Islet precursor cell (in vitro differentiated cells): Measurements from ENCODE around the gene UNC13D.
"Not testable (repeated sequence)": the region's sequence is repeated elsewhere in the genome, so short reads cannot be mapped to it uniquely, and the experiment has no call there.

Experiments
- DNase-seq: peaks from one replicate; pipeline ENCODE4 v3.0.0-alpha.2; 2018

The UNC13D gene

DNA sequence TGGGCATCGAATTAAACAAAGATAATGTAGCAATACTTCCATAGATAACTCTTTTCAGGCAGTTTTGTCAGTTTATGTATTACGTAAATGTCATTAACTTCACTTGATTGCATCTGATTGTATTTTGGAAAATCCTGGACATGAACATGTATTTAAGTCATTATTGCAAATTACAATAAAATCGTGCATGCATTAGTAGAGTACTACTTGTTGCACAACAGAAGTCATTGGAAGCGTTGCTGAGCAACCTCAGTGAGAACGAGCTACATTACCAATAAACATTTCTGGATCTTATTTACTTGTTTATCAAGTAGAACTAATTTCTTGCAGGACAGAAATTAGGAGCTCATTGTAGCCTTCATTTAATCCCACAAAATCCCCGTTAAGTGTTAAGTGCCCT lies 53.0 kb downstream of the UNC13D start:
- no peak for DNase-seq

- DNase-seq = peak; percentile 98
These were observed 59.0 kb downstream of the UNC13D start for GRCh38 chr17:75785016-75785890.

- DNase-seq = peak; percentile 100
These were observed 59.7 kb downstream of the UNC13D start, which contains the start of gene UNK for GRCh38 chr17:75784473-75785015. Gene UNK, plus strand, starts transcription at chr17:75784806. Its CDS starts 75 bp downstream, at chr17:75784881.

DNA sequence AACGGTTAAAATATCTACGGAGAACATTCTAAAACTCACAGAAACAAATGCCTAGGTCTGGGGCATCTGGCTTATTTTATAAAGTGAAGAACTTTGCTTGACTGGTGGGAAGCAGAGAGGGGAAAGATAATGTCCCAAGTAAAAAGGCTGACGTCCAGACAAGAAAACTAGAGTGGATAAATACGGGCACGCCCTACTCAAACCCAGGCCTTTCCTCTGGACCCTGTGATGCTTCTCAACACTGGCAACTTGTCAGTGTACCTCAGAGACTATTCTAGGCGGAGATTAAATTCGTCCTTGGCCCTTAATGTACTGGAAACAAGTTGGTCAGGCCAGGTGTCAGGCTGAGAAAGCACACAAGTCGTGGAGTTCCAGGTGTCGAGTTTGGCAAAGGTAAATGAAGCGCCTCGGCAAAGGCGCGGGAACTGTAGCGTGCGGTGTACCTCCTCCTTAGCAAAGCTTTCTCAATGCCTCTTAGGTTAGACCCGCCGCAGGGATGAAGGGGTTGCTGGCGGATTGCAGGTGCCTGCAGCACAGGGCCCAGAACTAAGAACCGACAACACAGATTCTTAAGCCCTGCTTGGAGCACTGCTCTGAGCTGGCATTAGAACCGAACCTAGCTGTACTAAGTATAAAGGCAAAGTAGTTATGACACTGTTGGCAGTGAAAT lies 60.3 kb downstream of the UNC13D start:
- peak; percentile 70 for DNase-seq

GRCh38 chr17:75783069-75783783 lies 61.0 kb downstream of the UNC13D start:
- DNase-seq = no peak

DNA sequence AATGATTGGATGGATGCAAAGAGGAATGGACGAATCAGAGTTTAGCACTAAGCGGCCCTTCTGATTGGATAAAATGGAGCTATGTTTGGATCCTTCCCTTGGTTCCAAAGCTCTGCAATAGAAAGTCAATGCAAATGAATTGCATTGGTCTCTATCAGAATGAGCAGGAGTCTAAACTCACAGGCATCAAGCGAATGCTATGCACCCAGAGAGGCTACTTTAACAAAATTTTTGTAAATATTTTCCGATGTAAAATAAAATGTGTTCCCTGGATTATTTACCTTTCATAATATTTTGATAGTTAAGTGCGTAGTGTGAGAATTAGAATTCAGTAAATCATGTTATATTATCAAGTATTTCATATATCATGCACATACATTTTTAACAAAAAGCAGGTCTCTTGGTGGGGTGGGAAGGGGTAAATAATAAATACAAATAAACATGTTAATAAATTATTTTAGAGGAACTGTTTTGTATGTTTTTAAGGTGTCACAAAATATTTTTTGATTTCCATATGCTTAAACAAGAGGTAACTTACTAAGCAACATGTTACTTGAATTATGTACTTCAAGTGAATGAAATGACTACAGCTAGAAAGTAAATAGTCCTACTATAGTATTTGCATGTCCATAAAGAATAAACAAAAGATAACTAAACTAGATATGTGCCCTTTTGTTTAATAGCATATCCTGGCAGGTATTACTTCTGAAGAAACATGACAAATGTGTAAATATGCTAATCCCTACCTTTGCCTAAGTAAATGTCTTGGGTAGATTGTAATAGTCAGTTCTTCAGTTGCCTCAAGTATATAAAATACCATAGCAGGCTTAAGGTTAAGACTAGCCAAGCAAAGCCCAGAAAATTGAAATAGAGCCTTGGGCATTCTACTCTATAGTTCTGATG lies 64.0 kb downstream of the UNC13D start:
- no peak for DNase-seq

- peak; percentile 100 for DNase-seq
These were observed 64.8 kb downstream of the UNC13D start for GRCh38 chr17:75779250-75779986.

DNA sequence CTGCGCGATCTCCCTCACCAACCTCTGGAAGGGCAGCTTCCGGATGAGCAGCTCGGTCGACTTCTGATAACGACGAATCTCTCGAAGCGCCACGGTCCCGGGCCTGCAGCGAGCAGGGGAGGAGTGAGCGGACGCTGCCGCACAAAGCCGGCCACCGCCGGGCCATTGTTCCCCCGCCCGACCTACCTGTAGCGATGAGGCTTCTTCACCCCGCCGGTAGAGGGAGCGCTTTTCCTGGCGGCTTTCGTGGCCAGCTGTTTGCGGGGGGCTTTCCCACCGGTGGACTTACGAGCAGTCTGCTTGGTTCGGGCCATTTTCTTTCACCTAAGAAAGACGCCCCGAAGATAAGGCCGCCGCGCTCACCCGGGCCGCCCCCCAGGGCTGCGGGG lies 65.3 kb downstream of the UNC13D start:
- DNase-seq = no peak

DNA sequence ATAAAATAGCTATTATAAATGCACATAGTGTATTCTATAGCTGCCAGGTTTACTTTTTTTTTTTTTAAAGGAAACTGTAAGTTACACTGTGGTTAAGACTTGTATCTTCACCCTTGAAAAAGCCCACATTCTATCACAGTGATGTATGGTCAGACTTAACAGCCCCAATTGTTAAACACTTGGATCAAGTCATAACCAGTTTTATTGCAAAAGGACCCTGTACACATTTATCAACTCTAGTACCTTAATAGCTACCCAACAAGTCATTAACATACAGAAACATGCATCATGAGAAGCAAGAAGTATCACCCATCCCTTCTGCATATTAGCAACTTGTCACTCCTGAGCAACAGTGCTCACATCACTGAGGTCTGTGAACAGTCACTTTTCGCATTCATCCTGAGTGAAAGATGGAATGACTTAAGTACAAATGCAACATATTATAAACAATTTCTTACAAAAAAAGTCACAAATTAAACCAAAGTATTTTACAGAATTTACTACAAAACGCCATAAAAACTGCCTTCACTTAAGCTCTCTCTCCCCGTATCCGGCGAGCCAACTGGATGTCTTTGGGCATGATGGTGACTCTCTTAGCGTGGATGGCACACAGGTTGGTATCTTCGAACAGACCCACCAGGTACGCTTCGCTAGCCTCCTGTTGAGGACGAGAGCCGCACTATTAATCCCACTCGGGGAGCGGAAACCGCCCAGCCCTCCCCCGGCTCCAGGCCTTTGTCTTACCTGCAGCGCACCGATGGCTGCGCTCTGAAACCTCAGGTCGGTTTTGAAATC lies 65.9 kb downstream of the UNC13D start:
- not testable (repeated sequence) for DNase-seq

- DNase-seq = no peak
These were observed 66.8 kb downstream of the UNC13D start for GRCh38 chr17:75777296-75777922.
